ENCODE measurements around the gene SLC12A3.
"Not testable (repeated sequence)": the region's sequence is repeated elsewhere in the genome, so short reads cannot be mapped to it uniquely, and the experiment has no call there.

SLC12A3 gene

GRCh38 chr16:56931892-56932720, 67.1 kb downstream of the SLC12A3 start, which contains the start of gene HERPUD1:
HERPUD1 (plus strand) TSS chr16:56932142; CDS start chr16:56932245, 103 bp downstream.
- FAIRE-seq (no peak), DNase-seq (ENCODE audit: insufficient read length, low spot score) (peak; percentile 79)
- TF ChIP-seq, protein P1, sequence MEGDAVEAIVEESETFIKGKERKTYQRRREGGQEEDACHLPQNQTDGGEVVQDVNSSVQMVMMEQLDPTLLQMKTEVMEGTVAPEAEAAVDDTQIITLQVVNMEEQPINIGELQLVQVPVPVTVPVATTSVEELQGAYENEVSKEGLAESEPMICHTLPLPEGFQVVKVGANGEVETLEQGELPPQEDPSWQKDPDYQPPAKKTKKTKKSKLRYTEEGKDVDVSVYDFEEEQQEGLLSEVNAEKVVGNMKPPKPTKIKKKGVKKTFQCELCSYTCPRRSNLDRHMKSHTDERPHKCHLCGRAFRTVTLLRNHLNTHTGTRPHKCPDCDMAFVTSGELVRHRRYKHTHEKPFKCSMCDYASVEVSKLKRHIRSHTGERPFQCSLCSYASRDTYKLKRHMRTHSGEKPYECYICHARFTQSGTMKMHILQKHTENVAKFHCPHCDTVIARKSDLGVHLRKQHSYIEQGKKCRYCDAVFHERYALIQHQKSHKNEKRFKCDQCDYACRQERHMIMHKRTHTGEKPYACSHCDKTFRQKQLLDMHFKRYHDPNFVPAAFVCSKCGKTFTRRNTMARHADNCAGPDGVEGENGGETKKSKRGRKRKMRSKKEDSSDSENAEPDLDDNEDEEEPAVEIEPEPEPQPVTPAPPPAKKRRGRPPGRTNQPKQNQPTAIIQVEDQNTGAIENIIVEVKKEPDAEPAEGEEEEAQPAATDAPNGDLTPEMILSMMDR (IDR thresholded peaks at IDR 0.05; ENCODE audit: insufficient read depth, missing control alignments), result no peak

GRCh38 chr16:56932721-56933619, 68.0 kb downstream of the SLC12A3 start:
- DNase-seq (ENCODE audit: insufficient read length, low spot score) (no peak), FAIRE-seq (no peak)
- TF ChIP-seq, protein P1 (IDR thresholded peaks at IDR 0.05; ENCODE audit: insufficient read depth, missing control alignments), result no peak

- TF ChIP-seq, protein P1 (IDR thresholded peaks at IDR 0.05; ENCODE audit: insufficient read depth, missing control alignments), result no peak
- DNase-seq (ENCODE audit: insufficient read length, low spot score) (no peak), FAIRE-seq (no peak)
Observed at GRCh38 chr16:56933828-56934598, 69.0 kb downstream of the SLC12A3 start.

DNA sequence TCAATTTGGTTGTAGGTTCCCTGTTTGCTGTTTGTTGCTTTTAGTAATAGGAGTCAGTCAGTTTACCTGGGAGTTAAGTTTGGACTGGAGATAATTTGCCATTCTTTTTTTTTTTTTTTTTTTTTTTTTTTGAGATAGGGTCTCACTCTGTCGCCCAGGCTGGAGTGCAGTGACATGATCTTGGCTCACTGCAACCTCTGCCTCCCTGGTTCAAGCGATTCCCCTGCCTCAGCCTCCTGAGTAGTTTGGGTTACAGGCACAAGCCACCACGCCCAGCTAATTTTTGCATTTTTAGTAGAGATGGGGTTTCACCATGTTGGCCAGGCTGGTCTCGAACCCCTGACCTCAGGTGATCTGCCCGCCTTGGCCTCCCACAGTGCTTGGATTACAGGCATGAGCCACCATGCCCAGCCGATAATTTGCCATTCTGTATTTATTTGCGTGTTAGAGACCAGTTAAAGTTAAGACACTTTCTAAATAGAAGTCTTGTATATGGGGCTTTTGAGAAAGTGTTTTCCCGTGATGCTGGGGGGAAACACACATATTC, 69.7 kb downstream of the SLC12A3 start:
- FAIRE-seq; DNase-seq (ENCODE audit: insufficient read length, low spot score): not testable (repeated sequence)

- no peak for FAIRE-seq
Observed at GRCh38 chr16:56935201-56935600, 70.2 kb downstream of the SLC12A3 start.

DNA sequence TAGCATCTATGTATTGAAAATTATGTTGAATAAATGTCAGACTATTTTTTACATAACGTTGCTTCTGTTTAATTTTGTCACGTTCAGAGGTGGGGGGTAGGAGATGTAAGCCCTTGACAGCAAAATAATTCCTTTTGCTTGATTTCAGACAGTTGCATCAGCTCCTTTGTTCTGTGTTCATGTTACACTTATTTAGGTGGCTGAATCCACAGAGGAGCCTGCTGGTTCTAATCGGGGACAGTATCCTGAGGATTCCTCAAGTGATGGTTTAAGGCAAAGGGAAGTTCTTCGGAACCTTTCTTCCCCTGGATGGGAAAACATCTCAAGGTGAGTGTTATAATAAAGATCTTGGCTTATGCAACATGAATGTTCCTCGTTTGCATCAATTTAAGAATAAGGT, 71.5 kb downstream of the SLC12A3 start:
- FAIRE-seq (no peak), DNase-seq (ENCODE audit: insufficient read length, low spot score) (no peak)
- TF ChIP-seq, protein P1 (IDR thresholded peaks at IDR 0.05; ENCODE audit: insufficient read depth, missing control alignments), result no peak

More at GRCh38 chr16:56935201-56935600, 70.2 kb downstream of the SLC12A3 start:
- TF ChIP-seq, protein P1 (IDR thresholded peaks at IDR 0.05; ENCODE audit: insufficient read depth, missing control alignments), result no peak
- no peak for DNase-seq (ENCODE audit: insufficient read length, low spot score)

DNA sequence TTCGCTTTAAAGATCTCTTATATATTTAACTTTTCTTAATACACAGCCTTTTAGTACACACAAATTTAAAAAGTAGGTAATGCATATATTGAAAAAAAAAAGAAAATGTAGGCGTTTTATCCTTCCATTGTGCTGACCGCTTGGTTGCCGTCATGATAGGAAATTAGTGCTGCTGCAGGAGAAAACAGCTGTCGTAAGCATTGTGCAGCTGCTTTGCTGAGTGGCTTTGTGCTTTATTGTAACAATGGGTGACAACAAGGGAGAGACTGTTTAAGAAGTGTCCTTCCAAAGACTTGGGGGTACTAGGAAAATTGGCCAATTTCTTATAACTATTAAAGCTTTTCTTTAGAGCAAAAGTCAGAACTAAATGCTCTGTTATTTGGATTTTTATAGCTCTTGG, 71.9 kb downstream of the SLC12A3 start:
- FAIRE-seq, result no peak

More for the DNA sequence above, 71.9 kb downstream of the SLC12A3 start:
- no peak for DNase-seq (ENCODE audit: insufficient read length, low spot score)
- TF ChIP-seq, protein P1 (IDR thresholded peaks at IDR 0.05; ENCODE audit: insufficient read depth, missing control alignments), result no peak

Data from D721Med (cell line).